Muscle layer of duodenum (tissue), 2 donors: ENCODE measurements around the gene CHRNB4.
"Not testable (repeated sequence)": the region's sequence is repeated elsewhere in the genome, so short reads cannot be mapped to it uniquely, and the experiment has no call there.

Source experiments
- H3K27ac ChIP-seq: one replicate; pipeline ENCODE4 v1.7.0; 2013; ENCODE audit warnings: mild to moderate bottlenecking, low read length
- H3K27me3 ChIP-seq: one replicate; pipeline ENCODE4 v1.7.0; 2013; ENCODE audit warnings: low read depth, mild to moderate bottlenecking, control low read depth, low read length
- H3K36me3 ChIP-seq, 2 donors: one replicate each; pipeline ENCODE4 v1.7.0; 2013; ENCODE audit warnings: low read length in 2 of 2, control low read depth in 1 of 2, mild to moderate bottlenecking in 1 of 2; ENCODE audit not compliant: insufficient read depth in 2 of 2, control insufficient read depth in 1 of 2
- H3K4me1 ChIP-seq, 2 donors: one replicate each; pipeline ENCODE4 v1.7.0; 2013; ENCODE audit warnings: low read length in 2 of 2, mild to moderate bottlenecking in 2 of 2, control low read depth in 1 of 2, moderate library complexity in 1 of 2; ENCODE audit not compliant: insufficient read depth in 2 of 2, control insufficient read depth in 1 of 2
- H3K4me3 ChIP-seq, 2 donors: one replicate each; pipeline ENCODE4 v1.7.0; 2013; ENCODE audit warnings: low read length in 2 of 2, low read depth in 1 of 2, mild to moderate bottlenecking in 1 of 2
- H3K9me3 ChIP-seq, 2 donors: one replicate each; pipeline ENCODE4 v1.7.0; 2013; ENCODE audit warnings: low read length in 2 of 2, control low read depth in 1 of 2, mild to moderate bottlenecking in 1 of 2; ENCODE audit not compliant: control insufficient read depth in 1 of 2
- donor health status: healthy.

The CHRNB4 gene

DNA sequence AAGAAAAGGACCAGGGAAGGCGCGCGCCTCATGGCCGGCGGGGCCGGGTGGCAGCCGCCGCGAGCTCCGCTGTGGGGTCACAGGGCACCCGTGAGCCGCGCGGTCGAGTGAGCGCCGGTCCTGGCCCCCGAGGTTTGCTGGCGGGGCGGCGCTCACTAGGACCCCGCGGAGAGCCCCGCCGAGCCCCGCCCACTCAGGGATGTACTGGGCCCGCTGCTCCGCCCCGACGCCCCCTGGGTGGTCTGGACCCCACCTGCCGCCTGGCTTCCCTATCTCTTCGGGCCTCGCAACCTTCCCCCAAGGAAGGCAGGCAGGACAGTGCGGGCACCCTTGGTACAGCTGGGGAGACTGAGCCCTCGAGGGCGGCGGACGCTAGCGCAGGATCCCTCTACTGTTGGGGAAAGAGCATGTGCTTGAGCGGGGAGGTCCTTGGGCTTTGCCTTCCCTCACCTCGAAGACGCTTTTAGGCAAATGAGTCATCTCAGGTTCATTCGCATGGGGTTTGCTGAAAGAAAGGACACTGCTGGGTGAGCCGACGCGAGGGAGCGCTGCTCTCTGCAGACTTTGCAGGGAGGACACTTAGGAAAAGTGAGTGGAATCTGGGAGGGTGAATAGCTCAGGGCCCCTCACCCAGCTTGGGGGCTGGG lies at the start of gene CHRNB4:
TSS of gene CHRNB4 (minus strand) at position 109 of the 647 bp plus-strand sequence. CDS start at position 32, 77 bp downstream.
- Histone ChIP-seq H3K9me3 (no peaks in the 10 kb centered on the region), H3K4me3 (peak within 1 kb of the TSS; percentile 11 to 65), H3K36me3 (no peaks in the 10 kb centered on the region), H3K4me1 (peaks cover 3 to 9% of the 10 kb centered on the region in 2 donors), H3K27me3 (no peaks in the 10 kb centered on the region), H3K27ac (no peak within 1 kb of the TSS)

DNA sequence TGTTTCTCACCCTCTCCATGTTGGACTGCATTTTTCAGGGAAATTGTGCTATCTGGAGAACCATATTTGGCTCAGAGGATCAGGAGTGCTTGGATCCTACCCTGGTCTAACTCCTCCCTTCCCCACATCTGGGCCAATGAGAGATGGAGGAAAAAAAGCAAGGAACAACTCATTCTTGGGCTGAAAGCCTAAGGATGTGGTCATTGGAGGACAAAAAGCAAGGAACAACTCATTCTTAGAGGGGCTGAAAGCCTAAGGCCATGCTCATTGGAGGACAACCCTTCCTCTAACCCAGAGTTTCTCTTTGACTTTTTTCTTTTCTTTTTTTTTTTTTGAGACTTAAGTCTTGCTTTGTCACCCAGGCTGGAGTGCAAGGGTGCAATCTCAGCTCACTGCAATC lies 48.6 kb upstream of the CHRNB4 start:
- Histone ChIP-seq H3K4me3 (no peak overlapping the region), H3K27me3 (no peaks in the 10 kb centered on the region), H3K9me3 (peaks cover 0 to 2% of the 10 kb centered on the region in 2 donors), H3K4me1 (peaks cover 0 to 4% of the 10 kb centered on the region in 2 donors), H3K36me3 (no peaks in the 10 kb centered on the region), H3K27ac (no peak overlapping the region)

DNA sequence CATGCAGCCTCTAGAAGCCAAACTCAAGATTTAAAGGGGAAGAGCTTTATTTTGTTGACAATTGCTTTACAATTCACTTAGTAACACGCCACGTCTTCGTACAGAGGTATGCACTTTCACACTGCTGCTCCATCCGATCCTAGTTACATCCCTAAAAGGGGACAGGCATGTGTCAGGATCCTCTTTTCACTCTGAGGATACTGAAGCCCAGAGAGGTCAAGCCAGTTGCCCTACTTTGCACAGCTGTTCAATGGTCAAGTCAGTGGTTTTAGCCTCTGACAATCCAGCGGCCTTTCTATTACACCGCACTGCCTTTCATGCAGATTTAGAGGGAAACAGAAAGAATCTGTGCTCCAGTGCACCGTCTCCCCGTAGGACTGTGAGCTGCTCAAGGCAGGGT lies 44.9 kb upstream of the CHRNB4 start:
- H3K4me3 ChIP-seq = no peak overlapping the region
- no peak overlapping the region for H3K27ac ChIP-seq
- no peaks in the 10 kb centered on the region for H3K27me3 ChIP-seq
- H3K36me3 ChIP-seq = no peaks in the 10 kb centered on the region
- peaks cover 0 to 4% of the 10 kb centered on the region in 2 donors for H3K4me1 ChIP-seq
- H3K9me3 ChIP-seq = peaks cover 0 to 4% of the 10 kb centered on the region in 2 donors

DNA sequence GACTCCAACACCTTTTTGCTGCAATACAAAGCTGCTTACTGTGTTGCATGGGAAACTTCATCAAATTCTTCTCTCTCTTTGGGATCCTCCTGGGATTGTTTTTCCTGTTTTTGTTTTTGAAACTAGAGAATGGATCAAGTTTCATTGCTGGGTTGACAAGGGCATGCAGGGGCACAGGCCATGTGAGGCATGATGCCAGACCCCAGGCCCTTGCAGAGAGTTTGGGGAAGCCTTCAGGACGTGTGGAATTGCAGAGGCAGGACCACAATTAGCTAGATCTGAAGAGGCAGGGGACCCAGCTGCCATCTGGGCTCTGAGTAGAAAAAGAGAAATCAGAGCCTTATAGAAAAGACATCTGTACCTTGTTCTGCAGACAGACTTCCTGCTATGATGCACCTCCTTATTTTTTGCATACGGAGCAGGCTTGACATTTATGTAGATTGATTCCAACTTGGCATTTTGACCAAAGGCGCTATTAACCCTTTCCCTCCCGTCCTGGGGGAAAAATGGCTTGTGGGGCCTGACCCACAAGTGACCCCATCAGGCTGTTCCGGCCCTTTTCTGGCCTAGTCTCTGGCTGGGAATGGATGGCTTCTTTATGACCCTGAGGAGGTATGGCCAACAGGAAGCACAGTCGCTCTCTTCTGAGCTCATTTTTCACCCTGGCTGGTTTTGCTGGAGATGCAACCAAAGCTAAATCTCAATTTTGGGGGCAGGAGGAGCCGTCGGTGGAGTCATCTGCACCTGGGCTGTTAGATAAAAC lies 44.3 kb upstream of the CHRNB4 start:
- H3K27ac ChIP-seq = no peak overlapping the region
- no peaks in the 10 kb centered on the region for H3K27me3 ChIP-seq
- peaks cover 0 to 4% of the 10 kb centered on the region in 2 donors for H3K4me1 ChIP-seq
- H3K36me3 ChIP-seq = no peaks in the 10 kb centered on the region
- no peak overlapping the region for H3K4me3 ChIP-seq
- peaks cover 0 to 4% of the 10 kb centered on the region in 2 donors for H3K9me3 ChIP-seq

GRCh38 chr15:78684657-78685056 lies 43.6 kb upstream of the CHRNB4 start:
- no peaks in the 10 kb centered on the region for H3K36me3 ChIP-seq
- no peak overlapping the region for H3K4me3 ChIP-seq
- no peaks in the 10 kb centered on the region for H3K27me3 ChIP-seq
- H3K9me3 ChIP-seq = peaks cover 0 to 4% of the 10 kb centered on the region in 2 donors
- peaks cover 0 to 4% of the 10 kb centered on the region in 2 donors for H3K4me1 ChIP-seq
- H3K27ac ChIP-seq = no peak overlapping the region

GRCh38 chr15:78683599-78683998 lies 42.6 kb upstream of the CHRNB4 start:
- H3K27me3 ChIP-seq, H3K4me3 ChIP-seq, H3K9me3 ChIP-seq, H3K4me1 ChIP-seq, H3K36me3 ChIP-seq, H3K27ac ChIP-seq: not testable (repeated sequence)

DNA sequence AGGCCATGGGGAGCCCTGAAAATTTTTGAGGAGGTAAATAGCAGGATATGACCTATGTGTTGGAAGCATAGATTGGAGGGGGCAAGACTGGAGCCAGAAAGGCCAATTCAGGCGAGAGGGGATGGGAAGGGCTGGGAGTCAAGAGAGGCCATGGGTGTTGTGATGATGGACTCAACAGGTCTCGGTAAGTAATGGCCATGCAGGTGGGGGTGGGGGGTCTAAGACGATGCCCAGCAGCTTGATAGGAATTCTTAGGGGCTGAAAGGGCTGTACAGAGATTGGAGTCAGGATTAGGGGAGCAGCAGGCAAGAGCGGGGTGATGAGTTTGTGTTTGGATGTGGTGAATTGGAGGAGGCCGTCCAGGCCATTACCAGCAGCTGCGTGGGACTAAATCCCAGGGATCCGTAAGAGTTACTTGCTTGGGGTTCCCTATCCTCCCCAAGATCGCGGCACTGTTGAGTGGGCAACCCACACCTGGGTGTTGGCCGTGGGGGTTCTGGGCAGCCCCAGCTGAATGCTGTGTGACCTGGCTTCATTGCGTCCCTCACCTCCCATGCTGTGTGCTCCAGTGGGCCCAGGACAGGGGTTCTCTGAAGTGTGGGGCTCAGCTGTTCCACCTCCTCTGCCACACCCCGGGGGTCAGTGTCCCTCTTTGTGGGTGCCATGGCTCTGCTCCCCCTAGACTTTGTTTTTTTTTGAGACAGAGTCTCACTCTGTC lies 41.8 kb upstream of the CHRNB4 start:
- no peak overlapping the region for H3K27ac ChIP-seq

GRCh38 chr15:78682004-78682651 lies 41.1 kb upstream of the CHRNB4 start:
- H3K27ac ChIP-seq = no peak overlapping the region
- H3K4me3 ChIP-seq = no peak overlapping the region

More for the DNA sequence above, 41.8 kb upstream of the CHRNB4 start:
- H3K36me3 ChIP-seq = no peaks in the 10 kb centered on the region
- peaks cover 0 to 4% of the 10 kb centered on the region in 2 donors for H3K4me1 ChIP-seq
- H3K9me3 ChIP-seq = peaks cover 0 to 4% of the 10 kb centered on the region in 2 donors
- H3K4me3 ChIP-seq = no peak overlapping the region
- H3K27me3 ChIP-seq = no peaks in the 10 kb centered on the region

DNA sequence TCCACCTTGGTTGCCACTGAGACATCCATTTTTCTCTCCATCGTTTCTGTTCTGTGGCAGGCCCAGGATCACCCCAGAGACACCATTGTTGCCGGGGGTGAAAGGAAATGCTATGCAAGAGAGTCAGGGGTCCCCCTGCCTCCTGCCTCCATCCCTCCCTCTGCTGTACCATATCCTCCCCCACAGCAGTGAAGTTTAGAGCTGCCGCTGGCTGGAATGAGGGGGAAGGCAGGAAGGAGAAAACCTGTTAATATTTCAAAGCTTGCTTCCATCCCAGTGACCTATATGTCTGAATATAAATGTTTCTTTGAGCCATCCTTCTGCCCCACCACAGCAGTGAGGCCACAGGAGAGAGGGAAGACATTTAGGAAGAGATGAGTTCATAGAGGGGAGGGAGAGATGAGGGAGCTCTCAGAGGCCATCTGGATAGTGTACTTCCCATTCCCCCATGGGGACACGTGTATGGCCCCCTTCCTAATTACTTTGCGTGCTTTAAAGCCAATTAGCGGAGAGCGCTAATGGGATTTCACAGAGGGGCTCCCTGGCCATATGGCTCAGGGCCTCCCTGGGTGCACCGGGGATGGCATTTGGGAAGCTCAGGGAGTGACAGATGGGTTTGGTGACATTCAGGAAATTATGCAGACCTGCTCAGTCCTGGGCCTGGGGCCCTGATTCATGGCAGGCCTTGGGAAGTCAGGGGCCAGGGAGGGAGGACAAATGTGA lies 40.4 kb upstream of the CHRNB4 start:
- H3K4me1 ChIP-seq = peaks cover 0 to 4% of the 10 kb centered on the region in 2 donors
- no peak overlapping the region for H3K4me3 ChIP-seq
- H3K27ac ChIP-seq = no peak overlapping the region
- peaks cover 0 to 4% of the 10 kb centered on the region in 2 donors for H3K9me3 ChIP-seq
- no peaks in the 10 kb centered on the region for H3K27me3 ChIP-seq
- H3K36me3 ChIP-seq = no peaks in the 10 kb centered on the region

More at GRCh38 chr15:78682004-78682651, 41.1 kb upstream of the CHRNB4 start:
- Histone ChIP-seq H3K9me3 (peaks cover 0 to 4% of the 10 kb centered on the region in 2 donors), H3K36me3 (no peaks in the 10 kb centered on the region), H3K4me1 (peaks cover 0 to 4% of the 10 kb centered on the region in 2 donors), H3K27me3 (no peaks in the 10 kb centered on the region)

DNA sequence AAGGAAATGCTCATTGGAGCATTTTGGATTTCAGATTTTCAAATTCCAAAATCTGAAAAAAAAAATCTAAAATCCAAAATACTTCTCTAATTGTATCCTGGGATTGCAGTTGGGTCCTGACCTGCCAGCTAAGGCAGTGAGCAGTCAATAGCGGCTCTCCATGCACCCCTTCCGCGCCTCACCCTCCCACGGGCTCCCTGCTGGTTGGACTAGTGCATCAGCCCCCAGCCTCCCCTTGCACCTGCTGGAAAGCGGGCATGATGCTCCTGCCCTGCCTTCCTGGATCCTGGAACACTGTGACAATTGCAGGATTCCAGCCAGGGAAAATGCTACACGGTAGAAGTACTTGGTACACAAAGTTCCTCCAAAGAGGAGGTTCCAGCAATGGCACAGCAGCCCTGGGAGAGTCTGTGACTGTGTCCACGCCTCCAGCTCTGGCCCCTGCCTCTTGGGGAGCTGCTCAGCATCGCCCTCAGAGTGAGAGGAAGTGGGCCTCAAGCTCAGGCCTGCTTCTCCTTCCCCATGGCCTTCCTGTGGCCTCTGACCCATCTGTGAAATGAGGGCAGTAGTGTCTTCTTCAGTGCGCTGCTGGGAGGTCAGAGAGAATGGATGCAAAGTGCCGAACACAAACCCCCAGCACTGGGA lies 39.5 kb upstream of the CHRNB4 start:
- Histone ChIP-seq H3K27ac (no peak overlapping the region), H3K9me3 (peaks cover 0 to 4% of the 10 kb centered on the region in 2 donors), H3K27me3 (no peaks in the 10 kb centered on the region)

More for the DNA sequence above, 39.5 kb upstream of the CHRNB4 start:
- H3K36me3 ChIP-seq = no peaks in the 10 kb centered on the region
- no peak overlapping the region for H3K4me3 ChIP-seq
- peaks cover 0 to 4% of the 10 kb centered on the region in 2 donors for H3K4me1 ChIP-seq
